Hepatocyte (in vitro differentiated cells): ENCODE measurements around the gene ZNF445.

ENCODE experiments used
- CTCF ChIP-seq: fragments of 200-600 bp; sonication (generic); IDR thresholded peaks from 2 replicates; pipeline ENCODE4 v1.5.1; 2016; ENCODE audit warnings: antibody characterized with exemption, mild to moderate bottlenecking; ENCODE audit not compliant: poor library complexity
- EZH2 ChIP-seq: fragments of 200-600 bp; sonication (generic); IDR thresholded peaks from 2 replicates; pipeline ENCODE4 v1.6.1; 2016; ENCODE audit warnings: antibody characterized with exemption, mild to moderate bottlenecking, borderline replicate concordance
- EZH2phosphoT487 ChIP-seq: fragments of 200-600 bp; sonication (generic); IDR thresholded peaks from one replicate; pipeline ENCODE4 v1.6.1; 2018; ENCODE audit warnings: antibody characterized with exemption, mild to moderate bottlenecking, low read depth, moderate library complexity; ENCODE audit not compliant: unreplicated experiment, severe bottlenecking

GRCh38 chr3:44402548-44402947 is 74.9 kb downstream of the ZNF445 start:
- TF ChIP-seq EZH2 (no peak), EZH2phosphoT487 (no peak), CTCF (no peak)
